Stimulated activated CD4-positive, alpha-beta T cell treated with anti-CD3 and anti-CD28 coated beads, Interleukin-15, amount 100 ng/mL, for 48 hours (primary cell): ENCODE data around the gene TSHZ2.
"Not testable (repeated sequence)": the region's sequence is repeated elsewhere in the genome, so short reads cannot be mapped to it uniquely, and the experiment has no call there.

Source experiments
- DNase-seq, 2 donors: peaks; one replicate each; pipeline ENCODE4 v3.0.0-alpha.2; 2020; ENCODE audit warnings: low read depth in 2 of 2

The TSHZ2 gene

GRCh38 chr20:53342429-53342828, 370.3 kb downstream of the TSHZ2 start:
- DNase-seq: no peak

DNA sequence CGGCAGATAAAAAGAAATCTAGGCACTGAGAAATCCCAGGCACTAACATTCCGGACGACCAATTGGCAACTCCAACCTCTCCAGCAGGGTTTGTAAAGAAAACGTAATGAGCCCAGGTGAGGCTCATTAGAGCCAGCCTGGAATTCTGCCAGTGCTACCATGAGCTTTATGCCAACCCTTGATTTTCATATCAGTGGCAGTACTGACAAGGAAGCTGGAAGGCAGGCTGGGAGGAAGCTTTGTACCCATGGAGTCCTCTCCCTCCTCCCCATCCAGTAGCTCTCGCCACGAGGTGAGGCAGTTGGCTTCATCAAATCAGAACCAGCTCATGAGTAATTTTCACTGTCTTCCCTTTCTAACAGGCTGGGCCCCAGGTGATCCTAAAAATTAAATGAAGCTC, 371.3 kb downstream of the TSHZ2 start:
- DNase-seq: no peak

DNA sequence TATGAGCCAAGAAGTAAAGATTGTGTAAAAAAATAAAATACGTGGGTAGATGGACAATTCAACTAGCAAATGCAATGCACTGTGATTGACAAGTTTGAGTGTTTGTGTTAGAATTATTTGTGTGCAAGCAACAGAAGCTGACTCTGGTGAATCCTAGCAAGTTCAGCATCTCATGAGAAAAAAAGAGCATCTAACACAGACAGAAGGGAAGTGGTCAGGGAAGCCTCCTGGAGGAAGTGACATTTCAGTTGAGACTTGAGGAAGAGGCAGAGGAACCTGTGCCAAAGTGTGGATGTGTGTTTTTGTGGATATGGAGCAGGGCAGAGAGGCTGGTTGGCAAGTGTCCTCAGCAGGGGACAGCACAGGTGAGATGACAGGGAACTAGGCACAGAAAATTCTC, 372.7 kb downstream of the TSHZ2 start:
- no peak for DNase-seq

DNA sequence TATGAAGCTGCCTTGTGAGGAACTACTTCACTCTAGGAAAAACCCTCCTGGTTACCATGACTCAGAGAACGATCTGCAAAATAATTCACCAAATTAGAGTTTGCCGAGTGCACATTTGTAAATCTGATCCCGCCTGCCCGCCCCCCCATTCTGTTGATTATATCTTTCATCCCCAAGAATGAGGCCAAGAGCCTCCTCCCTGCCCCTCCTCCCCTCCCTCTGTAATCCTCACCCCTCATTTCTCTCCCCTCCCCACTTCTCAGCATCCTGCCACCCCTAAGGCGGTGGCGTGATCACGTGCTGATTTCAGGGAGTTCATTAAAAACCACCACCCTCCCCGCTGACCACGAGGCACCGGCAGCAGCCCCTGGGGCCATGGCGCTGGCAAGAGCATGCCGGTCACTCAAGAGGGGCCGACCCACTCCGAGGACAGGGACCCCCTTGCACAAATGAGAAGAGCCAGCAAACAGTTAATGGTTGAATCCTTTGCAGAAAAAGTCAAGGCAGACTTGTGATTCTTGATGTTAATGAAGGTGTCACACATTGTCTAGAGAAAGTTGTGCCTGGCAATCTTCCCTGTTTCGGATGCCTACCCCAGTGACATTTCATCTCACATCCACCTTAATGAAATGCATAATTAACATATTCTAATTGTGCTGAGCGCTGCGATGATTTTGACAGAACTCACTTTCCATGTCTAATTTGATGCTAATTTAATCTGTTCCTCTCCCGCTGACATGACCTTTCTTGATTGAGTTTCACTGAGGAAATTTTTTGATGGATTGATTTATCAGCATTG, 373.6 kb downstream of the TSHZ2 start:
- DNase-seq: no peak

DNA sequence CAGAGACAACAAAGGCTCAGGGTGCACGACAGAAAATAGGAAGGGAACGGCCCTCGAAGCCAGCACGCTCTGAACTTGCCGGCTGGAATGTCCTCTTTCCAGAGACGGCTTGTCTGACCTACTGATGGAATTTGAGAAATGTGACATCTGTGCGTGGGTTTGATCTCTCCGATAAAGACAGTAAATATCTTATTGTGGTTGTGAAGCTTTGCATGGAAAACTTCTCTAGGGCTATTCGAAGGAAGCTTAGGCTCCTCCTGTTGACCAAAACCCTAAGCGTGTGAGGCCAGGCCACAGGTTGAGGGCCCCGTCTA, 374.1 kb downstream of the TSHZ2 start:
- no peak for DNase-seq

DNA sequence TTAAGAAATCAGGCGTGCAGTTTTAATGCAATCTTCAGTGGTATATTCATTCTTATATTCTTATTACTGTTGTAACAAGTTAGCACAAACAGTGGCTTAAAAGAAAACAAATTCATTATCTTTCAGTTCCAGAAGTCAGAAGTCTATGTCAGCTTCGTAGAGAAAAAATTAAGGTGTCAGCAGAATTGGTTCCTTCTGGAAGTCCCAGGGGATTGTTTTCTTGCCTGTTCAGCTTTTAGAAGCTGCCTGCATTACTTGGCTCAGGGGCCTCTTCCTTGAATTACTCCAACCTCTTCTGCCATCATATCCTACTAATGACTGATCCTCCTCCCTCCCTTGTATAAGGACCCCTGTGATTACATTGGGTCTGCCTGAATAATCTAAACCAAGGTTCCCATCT, 377.6 kb downstream of the TSHZ2 start:
- no peak for DNase-seq

DNA sequence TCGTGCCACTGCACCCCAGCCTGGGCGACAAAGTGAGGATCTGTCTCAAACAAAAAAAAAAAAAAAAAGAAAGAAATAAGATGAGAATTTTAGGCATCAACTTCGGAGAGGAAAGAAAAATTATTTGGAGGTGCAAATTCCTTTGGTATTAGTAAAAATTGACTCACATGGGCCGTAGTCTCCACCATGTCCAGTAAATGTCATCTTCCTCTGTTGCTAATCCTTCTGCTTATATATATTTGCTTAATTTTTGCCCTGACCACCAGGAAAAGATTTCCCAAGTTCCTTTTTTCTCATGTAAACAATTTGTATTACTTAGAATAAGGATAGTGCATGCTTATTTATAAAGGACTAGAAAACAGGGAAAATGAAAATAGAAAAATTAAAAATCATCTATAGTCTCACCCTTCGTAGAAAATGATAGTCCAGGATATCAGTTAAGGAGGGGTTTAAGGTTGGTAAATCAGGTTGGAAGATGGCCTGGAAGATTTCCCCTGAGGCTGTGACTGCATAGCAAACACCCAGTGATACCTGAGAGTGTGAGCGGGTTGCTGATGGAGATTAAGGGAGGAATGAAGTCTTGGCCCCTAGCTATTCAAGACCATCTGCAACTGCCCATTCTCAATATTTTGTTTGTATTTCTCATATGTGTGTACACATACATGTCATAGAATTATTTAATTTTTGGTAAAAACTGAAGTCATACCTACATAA, 380.7 kb downstream of the TSHZ2 start:
- no peak for DNase-seq

DNA sequence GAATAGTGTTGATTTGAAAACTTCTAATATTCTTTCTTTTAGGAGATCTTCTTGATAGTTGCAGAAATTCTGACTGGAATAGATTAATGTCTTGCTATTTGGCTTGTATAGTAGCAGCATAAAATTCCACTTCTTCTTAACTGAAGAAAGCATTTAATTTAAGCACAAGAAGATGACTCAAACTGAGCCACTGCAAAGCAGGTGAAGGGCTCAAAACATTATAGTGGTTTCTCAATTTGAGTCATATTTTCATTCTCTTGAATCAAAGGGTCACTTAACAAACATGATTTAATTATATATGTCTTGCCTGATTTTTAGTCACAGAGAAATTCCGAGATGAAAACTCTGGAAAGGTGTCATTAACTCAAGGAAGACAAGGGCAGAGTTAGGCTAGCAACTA, 382.2 kb downstream of the TSHZ2 start:
- no peak for DNase-seq

DNA sequence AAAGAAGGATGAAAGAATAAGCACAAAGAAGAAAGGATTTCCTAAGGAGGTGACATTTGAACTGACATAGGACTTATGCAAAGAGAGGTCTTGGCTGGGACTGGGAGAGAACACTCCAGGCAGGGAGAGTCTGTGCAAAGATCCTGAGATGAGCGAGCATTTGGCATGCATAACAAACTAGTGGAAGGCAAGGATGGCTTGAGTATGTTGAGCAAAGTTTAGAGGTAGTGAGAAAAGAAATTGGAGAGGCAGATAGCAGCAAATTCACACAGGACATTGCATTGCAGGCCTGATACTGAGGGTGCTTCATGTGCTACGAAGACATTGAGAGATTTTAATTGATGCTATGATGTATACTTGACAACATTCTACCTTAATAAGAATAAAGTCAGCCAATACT, 383.6 kb downstream of the TSHZ2 start:
- no peak for DNase-seq

DNA sequence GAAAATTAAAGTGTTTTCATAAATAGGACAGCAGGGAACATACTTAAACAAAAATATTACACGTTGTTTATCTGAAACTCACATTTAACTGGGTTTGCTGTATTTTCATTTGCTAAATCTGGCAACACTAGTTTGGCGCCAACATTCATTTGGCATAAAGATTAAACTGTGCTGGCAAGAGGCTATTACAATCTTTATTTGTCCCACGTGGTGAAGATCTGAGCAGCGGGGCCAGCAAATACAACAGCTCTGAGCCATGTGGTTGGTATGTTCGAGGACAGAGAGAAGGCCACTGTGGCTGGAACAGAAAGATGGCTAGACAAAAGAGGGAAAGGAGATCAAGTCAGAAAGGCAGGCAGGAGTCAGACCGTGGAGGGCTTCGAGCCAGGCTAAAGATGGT, 387.3 kb downstream of the TSHZ2 start:
- DNase-seq: no peak

- DNase-seq: no peak
Observed at GRCh38 chr20:53360852-53361251, 388.7 kb downstream of the TSHZ2 start.

DNA sequence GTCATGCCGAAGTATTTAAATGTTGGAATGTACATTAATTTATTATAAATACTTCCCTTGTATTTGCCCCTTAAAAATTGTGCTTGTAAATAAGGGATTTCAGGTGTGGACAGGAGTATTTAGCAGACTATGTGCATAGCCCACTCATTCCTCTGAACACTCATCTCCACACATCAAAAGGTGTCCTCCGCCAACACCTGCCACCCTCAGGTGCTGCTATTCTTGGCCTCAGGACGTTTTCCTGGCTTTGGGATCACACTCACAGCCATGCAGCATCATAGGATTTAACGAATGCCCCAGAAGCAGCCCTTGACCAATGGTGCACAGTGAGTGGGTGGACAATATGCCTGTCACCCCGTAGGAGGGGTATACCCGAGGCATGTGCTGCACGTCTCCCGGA, 390.6 kb downstream of the TSHZ2 start:
- DNase-seq: no peak

GRCh38 chr20:53364646-53365045, 392.5 kb downstream of the TSHZ2 start:
- DNase-seq: no peak

DNA sequence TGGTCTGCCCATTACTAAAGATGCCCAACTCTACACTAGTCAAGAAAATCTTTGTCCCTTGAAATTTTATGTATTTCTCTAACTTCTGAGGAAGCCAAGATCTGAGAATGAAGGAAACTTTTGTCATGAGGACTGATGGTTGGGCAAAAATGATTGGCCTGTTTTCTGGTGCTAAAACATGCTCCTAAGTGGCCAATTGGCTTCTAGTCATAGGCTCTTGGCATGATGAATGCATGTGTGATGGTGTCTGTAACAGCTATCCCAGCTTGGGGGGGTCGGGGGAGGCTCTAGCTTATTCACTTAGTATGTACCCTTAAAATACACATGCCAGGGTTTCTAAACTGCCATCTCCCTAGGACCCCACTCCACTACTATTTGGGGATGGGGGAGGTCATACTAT, 392.9 kb downstream of the TSHZ2 start:
- DNase-seq: no peak

- DNase-seq: no peak
Observed at GRCh38 chr20:53365539-53366075, 393.4 kb downstream of the TSHZ2 start.

- DNase-seq: not testable (repeated sequence)
Observed at GRCh38 chr20:53366928-53367327, 394.8 kb downstream of the TSHZ2 start.

GRCh38 chr20:53369871-53370270, 397.7 kb downstream of the TSHZ2 start:
- no peak for DNase-seq

GRCh38 chr20:53370345-53370961, 398.3 kb downstream of the TSHZ2 start:
- DNase-seq: no peak

DNA sequence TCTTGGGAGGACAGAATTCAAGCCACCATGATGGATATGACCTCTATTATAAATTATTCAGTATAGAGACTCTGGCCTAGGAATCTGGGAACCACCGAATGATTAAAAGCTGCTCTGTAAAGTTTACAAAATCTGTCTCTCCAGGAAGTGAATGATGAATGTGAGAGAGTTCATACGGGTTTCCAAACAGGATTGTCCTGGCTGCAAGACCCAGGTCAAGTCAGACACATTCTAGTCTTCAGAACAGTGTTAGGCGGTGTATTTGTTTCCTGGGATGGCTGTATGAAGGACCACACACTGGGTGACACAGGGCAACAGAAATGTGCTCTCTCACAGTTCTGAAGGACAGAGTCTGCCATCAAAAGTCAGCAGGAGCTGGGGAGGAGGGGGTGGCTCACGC, 399.1 kb downstream of the TSHZ2 start:
- DNase-seq: no peak

DNA sequence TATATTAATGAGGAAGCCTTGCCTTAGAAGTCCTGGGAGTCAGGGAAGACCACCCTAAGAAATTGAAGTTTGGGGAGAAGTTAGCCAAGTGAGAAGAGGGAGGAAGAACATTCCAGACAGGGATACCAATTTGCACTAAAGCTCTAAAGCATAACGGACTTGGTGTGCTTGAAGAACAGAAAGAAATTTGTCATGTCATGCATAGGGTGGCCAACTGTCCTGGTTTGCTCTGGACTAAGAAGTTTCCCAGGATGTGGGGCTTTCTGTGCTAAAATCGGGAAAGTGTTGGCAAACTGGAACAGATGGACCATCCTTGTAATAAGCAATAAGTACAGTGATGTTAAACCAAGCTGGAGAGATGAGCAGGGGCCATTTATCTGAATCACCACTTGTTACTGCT, 403.9 kb downstream of the TSHZ2 start:
- DNase-seq: no peak

GRCh38 chr20:53379014-53379832, 407.1 kb downstream of the TSHZ2 start:
- no peak for DNase-seq

GRCh38 chr20:53379833-53380120, 407.6 kb downstream of the TSHZ2 start:
- DNase-seq: no peak
